GM12872 (cell line): ENCODE measurements around the gene KIAA1549.

Experiments used
- CTCF ChIP-seq: IDR thresholded peaks from 3 replicates; pipeline ENCODE4 v1.5.1; 2011; ENCODE audit warnings: low read depth, mild to moderate bottlenecking, low read length, moderate library complexity; ENCODE audit not compliant: insufficient read depth

Gene KIAA1549

GRCh38 chr7:138970952-138971351 is 10.2 kb downstream of the KIAA1549 start:
- TF ChIP-seq CTCF = no peak

GRCh38 chr7:138970446-138970845 is 10.7 kb downstream of the KIAA1549 start:
- TF ChIP-seq CTCF = no peak

- TF ChIP-seq CTCF = no peak
Measured at GRCh38 chr7:138967159-138967558, 14.0 kb downstream of the KIAA1549 start.

- no peak for TF ChIP-seq CTCF
Measured at GRCh38 chr7:138964624-138965436, 16.4 kb downstream of the KIAA1549 start.

- TF ChIP-seq CTCF = no peak
Measured at GRCh38 chr7:138963675-138964074, 17.5 kb downstream of the KIAA1549 start.

GRCh38 chr7:138962561-138963270 is 18.5 kb downstream of the KIAA1549 start:
- no peak for TF ChIP-seq CTCF

GRCh38 chr7:138961159-138961558 is 20.0 kb downstream of the KIAA1549 start:
- no peak for TF ChIP-seq CTCF
